Measurements from ENCODE around the gene CCDC144A.
"Not testable (repeated sequence)": the region's sequence is repeated elsewhere in the genome, so short reads cannot be mapped to it uniquely, and the experiment has no call there.

Gene CCDC144A

DNA sequence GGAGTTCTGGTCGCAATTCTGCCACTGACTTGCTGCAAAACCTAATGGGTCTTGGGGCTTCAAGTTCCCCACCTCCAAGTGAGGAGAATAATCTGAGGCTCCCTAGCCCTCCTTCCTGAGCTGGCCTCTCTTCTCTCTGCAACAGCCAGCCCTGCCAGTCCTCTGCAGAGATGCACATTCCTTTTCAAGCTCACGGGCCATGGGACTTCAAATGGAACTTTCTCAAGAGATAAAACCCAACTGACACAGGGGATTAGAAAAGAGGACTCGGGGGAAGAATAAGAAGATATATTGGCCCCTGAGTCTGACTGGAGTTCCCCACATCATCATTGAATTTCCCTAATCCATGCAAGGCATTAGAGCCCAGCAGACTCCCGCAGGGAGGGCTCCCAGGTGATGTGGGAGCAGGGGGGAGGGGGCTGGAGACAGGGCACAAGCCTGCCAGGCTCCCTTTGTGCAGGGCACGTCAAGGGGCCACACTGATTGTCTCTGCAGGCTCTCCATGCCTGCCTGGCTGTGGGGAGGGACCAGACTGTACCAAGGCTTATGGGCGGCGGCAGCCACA lies 131.0 kb downstream of the CCDC144A start:
- no peak for DNase-seq

DNA sequence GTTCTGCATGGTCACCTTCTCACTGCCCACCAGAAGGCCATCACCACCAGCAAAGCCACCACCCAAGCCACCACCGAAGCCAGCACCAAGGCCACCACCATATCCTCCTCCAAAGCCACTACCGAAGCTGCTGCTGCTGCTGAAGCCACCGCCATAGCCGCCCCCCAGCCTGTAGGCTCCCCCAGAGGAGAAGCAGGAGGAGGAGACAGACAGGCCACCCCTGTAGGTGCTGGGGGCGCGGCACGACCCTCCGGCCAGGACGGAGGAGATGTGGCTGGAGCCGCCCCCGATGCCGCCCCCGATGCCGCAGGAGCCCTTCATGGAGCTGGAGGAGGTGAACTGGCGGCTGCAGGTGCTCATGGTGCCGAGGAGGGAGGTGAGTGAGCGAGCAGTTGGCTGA lies 132.1 kb downstream of the CCDC144A start:
- not testable (repeated sequence) for DNase-seq

DNA sequence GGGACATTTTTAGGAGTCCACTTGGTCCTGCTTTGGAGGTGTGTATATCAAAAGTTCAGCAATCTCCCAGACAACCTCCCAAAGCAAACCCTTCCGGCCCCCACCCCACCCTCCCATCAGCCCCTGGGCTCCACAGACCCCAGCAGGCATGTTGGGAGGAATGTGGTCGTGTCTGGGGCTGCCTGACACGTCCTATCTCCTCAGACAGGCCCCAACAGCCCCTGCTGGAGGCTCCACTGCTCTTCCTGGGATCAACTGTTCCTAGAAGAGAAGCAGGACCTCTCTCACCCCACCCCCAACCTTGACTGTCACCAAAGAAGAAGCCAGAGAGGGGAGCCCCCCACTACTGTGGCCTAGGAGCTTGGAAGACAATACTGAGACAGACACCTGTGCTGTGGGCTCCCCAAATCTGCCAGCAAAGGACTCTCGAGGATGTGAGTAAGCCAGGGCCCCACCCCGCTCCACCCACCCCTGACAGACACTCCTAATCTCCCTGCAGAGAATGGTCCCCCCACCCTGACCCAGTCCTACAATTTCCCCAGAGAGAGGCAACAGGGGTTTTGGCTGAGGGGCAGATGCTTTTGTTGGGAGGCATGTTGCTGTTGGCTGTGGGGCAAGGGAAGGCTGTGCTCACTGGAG lies 133.8 kb downstream of the CCDC144A start:
- DNase-seq = not testable (repeated sequence)

Measured in RPMI8226 (cell line).